HG03066 (cell line): ENCODE results near the gene KIF24.
"Not testable (repeated sequence)": the region's sequence is repeated elsewhere in the genome, so short reads cannot be mapped to it uniquely, and the experiment has no call there.

ENCODE experiments used
- ATAC-seq: cut with Tn5 transposase; IDR thresholded peaks from one replicate; pipeline ENCODE4 v1.9.1; 2021; ENCODE audit warnings: low read depth; ENCODE audit not compliant: unreplicated experiment

KIF24 gene

GRCh38 chr9:34363619-34364351 lies 34.7 kb upstream of the KIF24 start:
- no peak for ATAC-seq

- ATAC-seq, result no peak
Observed at GRCh38 chr9:34362614-34363214, 33.6 kb upstream of the KIF24 start.

- ATAC-seq, result not testable (repeated sequence)
Observed at GRCh38 chr9:34352957-34353356, 23.9 kb upstream of the KIF24 start.

GRCh38 chr9:34352122-34352652 lies 23.1 kb upstream of the KIF24 start:
- ATAC-seq, result not testable (repeated sequence)

- ATAC-seq, result no peak
Observed at GRCh38 chr9:34349324-34349723, 20.3 kb upstream of the KIF24 start.

- no peak for ATAC-seq
Observed at GRCh38 chr9:34347800-34348158, 18.7 kb upstream of the KIF24 start.

GRCh38 chr9:34346873-34347799 lies 18.1 kb upstream of the KIF24 start:
- no peak for ATAC-seq

GRCh38 chr9:34343605-34344004 lies 14.5 kb upstream of the KIF24 start:
- no peak for ATAC-seq

- no peak for ATAC-seq
Observed at GRCh38 chr9:34343090-34343489, 14.0 kb upstream of the KIF24 start.

- ATAC-seq, result no peak
Observed at GRCh38 chr9:34341659-34342295, 12.7 kb upstream of the KIF24 start.

GRCh38 chr9:34338665-34339385 lies 9.8 kb upstream of the KIF24 start:
- no peak for ATAC-seq

- not testable (repeated sequence) for ATAC-seq
Observed at GRCh38 chr9:34338079-34338478, 9.0 kb upstream of the KIF24 start.

GRCh38 chr9:34337403-34337802 lies 8.3 kb upstream of the KIF24 start:
- no peak for ATAC-seq

GRCh38 chr9:34335376-34335775 lies 6.3 kb upstream of the KIF24 start:
- ATAC-seq, result no peak

- no peak for ATAC-seq
Observed at GRCh38 chr9:34334916-34335315, 5.8 kb upstream of the KIF24 start.

GRCh38 chr9:34334337-34334824 lies 5.3 kb upstream of the KIF24 start:
- no peak for ATAC-seq

- ATAC-seq, result no peak
Observed at GRCh38 chr9:34333836-34334235, 4.8 kb upstream of the KIF24 start.

- no peak for ATAC-seq
Observed at GRCh38 chr9:34332076-34332964, 3.3 kb upstream of the KIF24 start.

- ATAC-seq, result no peak
Observed at GRCh38 chr9:34331196-34331595, 2.1 kb upstream of the KIF24 start.
